Measurements from ENCODE around the gene PHLDB2.

DNA sequence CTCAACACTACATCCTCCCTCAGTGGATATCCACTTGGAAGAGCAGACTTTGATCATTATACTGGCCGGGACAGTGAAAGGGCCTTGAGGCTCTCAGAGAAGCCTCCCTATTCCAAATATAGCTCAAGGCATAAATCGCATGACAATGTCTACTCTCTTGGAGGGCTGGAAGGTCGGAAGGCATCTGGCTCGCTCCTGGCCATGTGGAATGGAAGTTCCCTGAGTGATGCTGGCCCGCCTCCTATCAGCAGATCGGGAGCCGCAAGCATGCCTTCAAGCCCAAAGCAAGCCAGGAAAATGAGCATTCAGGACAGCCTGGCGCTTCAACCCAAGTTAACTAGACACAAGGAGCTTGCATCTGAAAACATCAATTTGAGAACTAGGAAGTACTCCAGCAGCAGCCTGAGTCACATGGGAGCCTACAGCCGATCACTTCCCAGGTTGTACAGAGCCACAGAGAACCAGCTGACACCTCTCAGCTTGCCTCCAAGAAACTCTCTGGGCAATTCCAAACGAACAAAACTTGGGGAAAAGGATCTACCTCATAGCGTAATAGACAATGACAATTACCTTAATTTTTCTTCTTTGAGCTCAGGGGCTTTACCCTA lies 25.4 kb downstream of the PHLDB2 start:
- TF ChIP-seq POLR2AphosphoS5 (IDR thresholded peaks at IDR 0.05; ENCODE audit: low read depth, low read length) (no peak), SIN3A (IDR thresholded peaks at IDR 0.05; ENCODE audit: borderline replicate concordance, insufficient read depth, low read length) (no peak), FOXP2 (optimal IDR thresholded peaks at IDR 0.05; ENCODE audit: borderline replicate concordance, extremely low read depth, extremely low read length, insufficient read depth) (no peak)
- TF ChIP-seq, protein P1, sequence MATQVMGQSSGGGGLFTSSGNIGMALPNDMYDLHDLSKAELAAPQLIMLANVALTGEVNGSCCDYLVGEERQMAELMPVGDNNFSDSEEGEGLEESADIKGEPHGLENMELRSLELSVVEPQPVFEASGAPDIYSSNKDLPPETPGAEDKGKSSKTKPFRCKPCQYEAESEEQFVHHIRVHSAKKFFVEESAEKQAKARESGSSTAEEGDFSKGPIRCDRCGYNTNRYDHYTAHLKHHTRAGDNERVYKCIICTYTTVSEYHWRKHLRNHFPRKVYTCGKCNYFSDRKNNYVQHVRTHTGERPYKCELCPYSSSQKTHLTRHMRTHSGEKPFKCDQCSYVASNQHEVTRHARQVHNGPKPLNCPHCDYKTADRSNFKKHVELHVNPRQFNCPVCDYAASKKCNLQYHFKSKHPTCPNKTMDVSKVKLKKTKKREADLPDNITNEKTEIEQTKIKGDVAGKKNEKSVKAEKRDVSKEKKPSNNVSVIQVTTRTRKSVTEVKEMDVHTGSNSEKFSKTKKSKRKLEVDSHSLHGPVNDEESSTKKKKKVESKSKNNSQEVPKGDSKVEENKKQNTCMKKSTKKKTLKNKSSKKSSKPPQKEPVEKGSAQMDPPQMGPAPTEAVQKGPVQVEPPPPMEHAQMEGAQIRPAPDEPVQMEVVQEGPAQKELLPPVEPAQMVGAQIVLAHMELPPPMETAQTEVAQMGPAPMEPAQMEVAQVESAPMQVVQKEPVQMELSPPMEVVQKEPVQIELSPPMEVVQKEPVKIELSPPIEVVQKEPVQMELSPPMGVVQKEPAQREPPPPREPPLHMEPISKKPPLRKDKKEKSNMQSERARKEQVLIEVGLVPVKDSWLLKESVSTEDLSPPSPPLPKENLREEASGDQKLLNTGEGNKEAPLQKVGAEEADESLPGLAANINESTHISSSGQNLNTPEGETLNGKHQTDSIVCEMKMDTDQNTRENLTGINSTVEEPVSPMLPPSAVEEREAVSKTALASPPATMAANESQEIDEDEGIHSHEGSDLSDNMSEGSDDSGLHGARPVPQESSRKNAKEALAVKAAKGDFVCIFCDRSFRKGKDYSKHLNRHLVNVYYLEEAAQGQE (IDR thresholded peaks at IDR 0.05; ENCODE audit: insufficient read depth in 1 of 2, low read depth in 2 of 2, low read length in 2 of 2) = no peak
